Measurements from ENCODE around the gene IFI30. TPM values are rescaled to one million over a fixed set of nuclear protein-coding genes. Genes with fewer than 3 reads are reported as not detected.

Gene IFI30
- total and polyA plus RNA-seq, 2 donors (not counting 3 experiments of a cell fraction or from before 2014, with no cell fraction given): 1.1 to 1.6 TPM

GRCh38 chr19:18126097-18126496 lies 47.5 kb upstream of the IFI30 start:
- DNase-seq (ENCODE audit: low read depth, low spot score) (no peak), FAIRE-seq (no peak)
- dilution Hi-C loops (cut with MboI; ENCODE audit: extremely low pct_ligation_motif_present, low sequenced_read_pairs) (no loop called here), intact Hi-C loops (cut with micrococcal nuclease) (no loop called here)
- CTCF ChIA-PET: interaction anchor here (1.2 to 6.2 kb wide), 2 partner anchors 13 to 16 kb away, joined by 5 to 34 read pairs; no protein-coding TSS in a partner anchor
- no TSS peak for BruUV-seq (replicated peaks)
- no peaks in the 10 kb centered on the region for H3K9me3 ChIP-seq (replicated peaks; ENCODE audit: control insufficient read depth, insufficient read depth, low read length)
- H3K27ac ChIP-seq (ENCODE audit: insufficient read depth, low read depth, low read length): no peak overlapping the region
- POLR2A ChIA-PET: interaction anchor here (0.6 to 0.7 kb wide), 2 partner anchors 70 to 1843 kb away, joined by 4 to 5 read pairs; no protein-coding TSS in a partner anchor
- TF ChIP-seq JUN (IDR thresholded peaks at IDR 0.05; ENCODE audit: borderline replicate concordance, insufficient read depth, insufficient read length, low read depth) (no peak), POLR2A (IDR thresholded peaks at IDR 0.05; ENCODE audit: low read depth, low read length) (no peak), MAX (IDR thresholded peaks at IDR 0.05; ENCODE audit: insufficient read depth, insufficient read length) (no peak), FOS (IDR thresholded peaks at IDR 0.05; ENCODE audit: borderline replicate concordance, insufficient read depth, low read length) (no peak)
- no peaks in the 10 kb centered on the region for H4K20me1 ChIP-seq (replicated peaks; ENCODE audit: control insufficient read depth, extremely low read depth, insufficient read depth, low read length)
- H3K9me1 ChIP-seq (replicated peaks; ENCODE audit: control insufficient read depth, extremely low read depth, insufficient read depth, low read length): no peaks in the 10 kb centered on the region
- H3K4me1 ChIP-seq (ENCODE audit: control insufficient read depth, extremely low read depth, insufficient read depth, low read length): no peaks in the 10 kb centered on the region
- no peak overlapping the region for H3K9ac ChIP-seq (replicated peaks; ENCODE audit: extremely low read depth, insufficient read depth, low read length)
- no peaks in the 10 kb centered on the region for H3K27me3 ChIP-seq (ENCODE audit: control insufficient read depth in 2 of 2, insufficient read depth in 2 of 2, low read length in 2 of 2)
- no peaks in the 10 kb centered on the region for H3K79me2 ChIP-seq (ENCODE audit: control insufficient read depth, insufficient read depth, low read length)
- H3K4me3 ChIP-seq (replicated peaks in 1 of 3; ENCODE audit: insufficient read depth in 1 of 3, low read depth in 1 of 3, low read length in 3 of 3): no peak overlapping the region
- no peaks in the 10 kb centered on the region for H3K36me3 ChIP-seq (ENCODE audit: control insufficient read depth in 2 of 2, extremely low read depth in 1 of 2, insufficient read depth in 2 of 2, low read length in 2 of 2)
- H3K4me2 ChIP-seq (ENCODE audit: insufficient read depth, low read length): no peak overlapping the region
- H2AFZ ChIP-seq (ENCODE audit: low read depth, low read length): no peak overlapping the region

- CTCF ChIA-PET: interaction anchor here (1.0 to 6.2 kb wide), 4 partner anchors 10 to 124 kb away, joined by 4 to 34 read pairs (median 6); no protein-coding TSS in a partner anchor
- dilution Hi-C loops (cut with MboI; ENCODE audit: extremely low pct_ligation_motif_present, low sequenced_read_pairs): no loop called here
- Histone ChIP-seq H3K9me1 (replicated peaks; ENCODE audit: control insufficient read depth, extremely low read depth, insufficient read depth, low read length) (no peaks in the 10 kb centered on the region), H3K9ac (replicated peaks; ENCODE audit: extremely low read depth, insufficient read depth, low read length) (no peak overlapping the region), H3K27me3 (ENCODE audit: control insufficient read depth in 2 of 2, insufficient read depth in 2 of 2, low read length in 2 of 2) (no peaks in the 10 kb centered on the region), H3K4me1 (ENCODE audit: control insufficient read depth, extremely low read depth, insufficient read depth, low read length) (no peaks in the 10 kb centered on the region), H3K4me2 (ENCODE audit: insufficient read depth, low read length) (no peak overlapping the region), H2AFZ (ENCODE audit: low read depth, low read length) (no peak overlapping the region), H3K36me3 (ENCODE audit: control insufficient read depth in 2 of 2, extremely low read depth in 1 of 2, insufficient read depth in 2 of 2, low read length in 2 of 2) (no peaks in the 10 kb centered on the region), H3K79me2 (ENCODE audit: control insufficient read depth, insufficient read depth, low read length) (no peaks in the 10 kb centered on the region), H4K20me1 (replicated peaks; ENCODE audit: control insufficient read depth, extremely low read depth, insufficient read depth, low read length) (no peaks in the 10 kb centered on the region), H3K9me3 (replicated peaks; ENCODE audit: control insufficient read depth, insufficient read depth, low read length) (no peaks in the 10 kb centered on the region), H3K4me3 (replicated peaks in 1 of 3; ENCODE audit: insufficient read depth in 1 of 3, low read depth in 1 of 3, low read length in 3 of 3) (no peak overlapping the region), H3K27ac (ENCODE audit: insufficient read depth, low read depth, low read length) (no peak overlapping the region)
- no TSS peak for BruUV-seq (replicated peaks)
- no peak for FAIRE-seq
- POLR2A ChIA-PET: no interaction called here
- no peak for DNase-seq (ENCODE audit: low read depth, low spot score)
- TF ChIP-seq EZH2 (IDR thresholded peaks at IDR 0.05; ENCODE audit: borderline replicate concordance, low read depth, low read length, severe bottlenecking): no peak
- intact Hi-C loops (cut with micrococcal nuclease): no loop called here
These were observed 45.6 kb upstream of the IFI30 start for GRCh38 chr19:18128044-18128443.

Measured in endothelial cell of umbilical vein (primary cell).